Esophagus squamous epithelium (tissue), 5 donors: ENCODE measurements around the gene RWDD2A. TPM values are rescaled to one million over a fixed set of nuclear protein-coding genes. Genes with fewer than 3 reads are reported as not detected.

Experiments used
- DNase-seq: peaks from one replicate; lab custom pipeline; 2025; lab: John Stamatoyannopoulos, UW
- H3K27ac ChIP-seq, 4 donors: fragments of 200-600 bp; sonication (generic); one replicate each; pipeline ENCODE4 v1.5.1; 2016 to 2019; ENCODE audit warnings: mild to moderate bottlenecking in 1 of 4
- H3K27me3 ChIP-seq, 4 donors: fragments of 200-600 bp; sonication (generic); 1 replicate in 3 of 4; 2 replicates in 1 of 4; pipeline versions ENCODE4 v1.5.1 to v1.6.0; 2017 to 2021; ENCODE audit warnings: antibody characterized with exemption in 1 of 4
- H3K36me3 ChIP-seq, 3 donors: fragments of 200-600 bp; sonication (generic); one replicate each; pipeline ENCODE4 v1.5.1; 2016 to 2019
- H3K4me1 ChIP-seq, 3 donors: fragments of 200-600 bp; sonication (generic); one replicate each; pipeline ENCODE4 v1.5.1; 2017 to 2019
- H3K4me3 ChIP-seq, 4 donors: fragments of 200-600 bp; sonication (generic); 1 replicate in 3 of 4; 2 replicates in 1 of 4; pipeline ENCODE4 v1.5.1; 2016 to 2019; ENCODE audit warnings: mild to moderate bottlenecking in 2 of 4, moderate library complexity in 1 of 4
- H3K9me3 ChIP-seq, 3 donors: fragments of 200-600 bp; sonication (generic); one replicate each; pipeline ENCODE4 v1.5.1; 2016 to 2019
- POLR2A ChIP-seq, 4 donors: fragments of 450-650 bp; IDR thresholded peaks; one replicate each; pipeline ENCODE4 v1.6.1; 2017; ENCODE audit warnings: antibody characterized with exemption in 4 of 4, mild to moderate bottlenecking in 4 of 4, moderate library complexity in 3 of 4
- WGBS, 2 donors: methylation state at CpG; one replicate each; pipeline ENCODE4 v1.1.5; 2018; 5-methylcytosine and 5-hydroxymethylcytosine counted together
- intact Hi-C: fragments of 100-400 bp; cut with DNase I; formaldehyde crosslinking; loops from one replicate; pipeline ENCODE4 v1.15.0; 2022
- total RNA-seq, 4 donors: library from RNA; depleted of rRNA; stranded (reverse); fragments of >200 nt; gene quantifications; one replicate each; pipeline ENCODE4 v1.1.0, GENCODE V29; 2016
- TF ChIP-seq, protein P1 (sequence below), 6 experiments: fragments of 450-650 bp in 4 of 6; fragments of 200-600 bp in 2 of 6; sonication (generic) in 2 of 6; IDR thresholded peaks; one replicate each; pipeline ENCODE4 v1.5.1; 2016 to 2019; ENCODE audit warnings: antibody characterized with exemption in 6 of 6, mild to moderate bottlenecking in 4 of 6, moderate library complexity in 4 of 6
- donor health status: DM: yes; HTN: yes; CAD: no.

The RWDD2A gene
- total RNA-seq, 4 donors from 2014 or later: 0.57 to 3.1 (median 0.91) TPM

DNA sequence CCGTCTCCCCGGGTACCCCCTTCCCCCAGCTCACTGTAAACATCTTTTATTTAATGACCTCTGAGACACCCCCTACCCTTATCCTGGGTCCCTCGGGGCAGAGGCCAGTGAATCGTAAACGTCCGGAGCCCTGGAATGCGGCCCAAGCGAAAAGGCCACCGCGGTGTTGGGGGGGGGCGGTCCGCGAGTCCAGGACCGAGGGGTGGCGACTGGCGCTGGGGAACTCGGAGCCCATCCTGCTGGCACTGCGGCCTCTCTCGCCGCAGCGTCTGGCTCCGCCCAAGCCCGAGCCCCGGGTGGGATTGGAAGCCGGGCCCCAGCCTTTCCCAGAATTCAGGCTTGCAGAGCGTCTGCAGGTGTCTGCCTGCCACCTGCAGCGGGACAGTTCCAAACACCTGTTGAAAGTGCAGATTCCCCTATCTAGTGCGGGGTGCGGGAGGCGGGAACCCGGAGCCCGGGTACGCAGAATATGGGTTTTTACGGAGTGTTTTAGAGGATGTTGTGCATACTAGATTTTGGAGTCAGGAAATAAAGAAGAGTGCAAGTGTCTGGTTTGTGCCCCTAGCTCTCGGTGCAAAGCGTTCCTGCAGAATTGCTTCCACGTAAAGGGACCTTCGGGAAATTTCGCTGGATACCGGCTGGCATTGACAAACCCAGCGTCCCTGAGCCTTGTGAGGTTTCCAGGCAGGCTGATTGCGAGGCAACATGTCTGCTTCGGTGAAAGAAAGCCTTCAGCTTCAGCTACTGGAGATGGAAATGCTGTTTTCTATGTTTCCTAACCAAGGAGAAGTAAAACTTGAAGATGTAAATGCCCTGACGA, 800 bp downstream of the RWDD2A start:
- peaks cover 0 to 14% (median 0%) of the 10 kb centered on the region in 3 donors for H3K36me3 ChIP-seq
- TF ChIP-seq, protein P1, sequence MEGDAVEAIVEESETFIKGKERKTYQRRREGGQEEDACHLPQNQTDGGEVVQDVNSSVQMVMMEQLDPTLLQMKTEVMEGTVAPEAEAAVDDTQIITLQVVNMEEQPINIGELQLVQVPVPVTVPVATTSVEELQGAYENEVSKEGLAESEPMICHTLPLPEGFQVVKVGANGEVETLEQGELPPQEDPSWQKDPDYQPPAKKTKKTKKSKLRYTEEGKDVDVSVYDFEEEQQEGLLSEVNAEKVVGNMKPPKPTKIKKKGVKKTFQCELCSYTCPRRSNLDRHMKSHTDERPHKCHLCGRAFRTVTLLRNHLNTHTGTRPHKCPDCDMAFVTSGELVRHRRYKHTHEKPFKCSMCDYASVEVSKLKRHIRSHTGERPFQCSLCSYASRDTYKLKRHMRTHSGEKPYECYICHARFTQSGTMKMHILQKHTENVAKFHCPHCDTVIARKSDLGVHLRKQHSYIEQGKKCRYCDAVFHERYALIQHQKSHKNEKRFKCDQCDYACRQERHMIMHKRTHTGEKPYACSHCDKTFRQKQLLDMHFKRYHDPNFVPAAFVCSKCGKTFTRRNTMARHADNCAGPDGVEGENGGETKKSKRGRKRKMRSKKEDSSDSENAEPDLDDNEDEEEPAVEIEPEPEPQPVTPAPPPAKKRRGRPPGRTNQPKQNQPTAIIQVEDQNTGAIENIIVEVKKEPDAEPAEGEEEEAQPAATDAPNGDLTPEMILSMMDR (IDR thresholded peaks at IDR 0.05): no peak
- TF ChIP-seq POLR2A (IDR thresholded peaks at IDR 0.05): peak in 1 of 4 donors; percentile 11
- peak overlapping the region; percentile 88 to 96 (median 92) for H3K4me3 ChIP-seq
- no peak for DNase-seq
- H3K27me3 ChIP-seq: no peaks in the 10 kb centered on the region
- 6 to 13% methylated on average over 11 to 43 of the region's 44 CpGs for WGBS, 2 donors
- intact Hi-C loops: loop anchor here (10.0 kb wide), 1 partner anchor 129 kb away; the partner anchor contains the start of genes DOP1A and UBE3D
- H3K27ac ChIP-seq: peak overlapping the region; percentile 81 to 91 (median 86)
- H3K4me1 ChIP-seq: peaks cover 3 to 31% (median 13%) of the 10 kb centered on the region in 3 donors
- no peaks in the 10 kb centered on the region for H3K9me3 ChIP-seq

DNA sequence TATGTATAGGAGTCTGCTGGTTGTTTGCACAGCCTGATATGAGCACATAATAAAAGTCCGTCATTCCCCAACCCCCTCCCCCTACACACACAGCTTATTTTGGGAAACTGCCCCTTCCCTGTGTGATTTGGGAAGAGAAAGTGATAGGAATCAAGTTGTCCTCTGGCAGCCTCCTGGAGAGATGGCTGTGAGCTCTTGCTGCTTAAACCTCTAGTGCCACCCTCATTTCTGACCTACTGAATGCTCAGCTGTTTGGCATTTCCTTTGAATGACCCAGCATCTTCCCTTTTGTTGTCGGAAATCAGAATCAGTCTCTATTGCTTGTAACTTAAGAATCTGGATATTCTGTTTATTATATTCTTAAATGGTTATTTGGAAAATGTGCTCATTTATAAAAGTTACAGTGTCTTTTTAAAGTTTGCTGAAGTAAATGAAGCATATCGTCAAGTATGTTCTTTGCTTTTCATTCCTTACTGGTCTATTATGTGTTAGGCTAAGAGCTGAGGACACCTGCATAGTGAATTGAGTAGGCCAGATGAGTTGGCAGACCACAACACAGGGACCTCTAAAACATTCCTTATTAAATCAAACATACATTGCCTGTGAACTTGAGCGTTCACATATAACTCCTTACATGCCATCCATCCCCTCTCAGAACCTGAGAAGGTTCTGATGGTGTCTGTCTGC, 5.5 kb downstream of the RWDD2A start:
- Histone ChIP-seq H3K27ac (no peak overlapping the region), H3K27me3 (no peaks in the 10 kb centered on the region), H3K4me3 (no peak overlapping the region), H3K4me1 (peaks cover 0 to 13% (median 3%) of the 10 kb centered on the region in 3 donors), H3K36me3 (peaks cover 0 to 5% (median 0%) of the 10 kb centered on the region in 3 donors), H3K9me3 (no peaks in the 10 kb centered on the region)
- 77 to 79% methylated on average over 4 of the region's 4 CpGs for WGBS, 2 donors
- intact Hi-C loops: loop anchor here (10.0 kb wide), 1 partner anchor 134 kb away; the partner anchor contains the start of genes DOP1A and UBE3D
- no peak for TF ChIP-seq POLR2A (IDR thresholded peaks at IDR 0.05)
- TF ChIP-seq, protein P1 (IDR thresholded peaks at IDR 0.05): no peak
- no peak for DNase-seq

DNA sequence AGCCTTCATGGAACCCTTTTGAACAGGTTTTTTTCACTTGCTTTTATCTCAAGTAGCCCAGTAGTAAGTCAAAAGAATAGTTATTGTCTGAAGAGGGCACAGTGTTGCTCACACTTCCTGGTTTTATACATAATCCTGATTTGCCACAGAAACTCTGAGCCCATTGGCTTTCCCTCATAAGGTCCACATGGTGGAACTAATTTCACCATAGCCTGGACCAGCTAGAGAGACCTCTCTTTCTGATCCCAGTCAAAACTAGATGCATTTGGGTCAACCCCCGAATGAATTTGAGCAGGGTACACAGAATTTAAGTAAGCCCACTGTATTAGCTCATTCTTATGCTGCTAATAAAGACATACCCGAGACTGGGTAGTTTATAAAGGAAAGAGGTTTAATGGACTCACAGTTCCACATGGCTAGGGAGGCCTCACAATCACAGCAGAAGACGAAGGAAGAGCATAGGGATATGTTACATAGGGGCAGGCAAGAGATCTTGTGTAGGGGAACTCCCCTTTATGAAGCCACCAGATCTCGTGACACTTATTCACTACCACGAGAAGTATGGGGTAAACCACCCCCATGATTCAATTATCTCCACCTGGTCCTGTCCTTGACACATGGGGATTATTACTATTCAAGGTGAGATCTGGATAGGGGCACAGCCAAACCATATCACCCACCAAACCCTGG, 6.2 kb downstream of the RWDD2A start:
- intact Hi-C loops: loop anchor here (10.0 kb wide), 1 partner anchor 135 kb away; the partner anchor contains the start of genes DOP1A and UBE3D
- peaks cover 0 to 5% (median 0%) of the 10 kb centered on the region in 3 donors for H3K36me3 ChIP-seq
- H3K27ac ChIP-seq: no peak overlapping the region
- no peak overlapping the region for H3K4me3 ChIP-seq
- TF ChIP-seq, protein P1 (IDR thresholded peaks at IDR 0.05): no peak
- TF ChIP-seq POLR2A (IDR thresholded peaks at IDR 0.05): no peak
- H3K4me1 ChIP-seq: peaks cover 0 to 6% (median 0%) of the 10 kb centered on the region in 3 donors
- DNase-seq: no peak
- WGBS, 2 donors: 68 to 82% methylated on average over 5 of the region's 5 CpGs
- H3K9me3 ChIP-seq: no peaks in the 10 kb centered on the region
- no peaks in the 10 kb centered on the region for H3K27me3 ChIP-seq

DNA sequence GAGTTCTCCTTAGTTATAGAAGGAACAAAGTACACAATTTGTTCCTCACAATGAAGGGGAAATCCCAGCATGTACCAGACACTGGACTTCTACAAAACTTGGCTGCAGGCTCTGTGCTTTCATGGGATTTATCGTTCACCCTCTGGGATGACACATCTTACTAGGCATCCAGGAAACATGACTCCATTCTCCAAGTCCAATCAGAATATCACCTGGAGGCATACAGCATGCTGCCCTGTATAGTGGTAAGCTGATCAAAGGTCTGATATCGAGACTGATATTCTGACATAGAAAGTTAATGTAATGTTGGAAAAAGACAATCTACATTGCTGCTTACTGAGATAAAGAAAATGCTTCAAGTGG, 6.7 kb downstream of the RWDD2A start:
- intact Hi-C loops: loop anchor here (10.0 kb wide), 1 partner anchor 135 kb away; the partner anchor contains the start of genes DOP1A and UBE3D
- no peak for DNase-seq
- peaks cover 0 to 3% (median 0%) of the 10 kb centered on the region in 3 donors for H3K4me1 ChIP-seq

DNA sequence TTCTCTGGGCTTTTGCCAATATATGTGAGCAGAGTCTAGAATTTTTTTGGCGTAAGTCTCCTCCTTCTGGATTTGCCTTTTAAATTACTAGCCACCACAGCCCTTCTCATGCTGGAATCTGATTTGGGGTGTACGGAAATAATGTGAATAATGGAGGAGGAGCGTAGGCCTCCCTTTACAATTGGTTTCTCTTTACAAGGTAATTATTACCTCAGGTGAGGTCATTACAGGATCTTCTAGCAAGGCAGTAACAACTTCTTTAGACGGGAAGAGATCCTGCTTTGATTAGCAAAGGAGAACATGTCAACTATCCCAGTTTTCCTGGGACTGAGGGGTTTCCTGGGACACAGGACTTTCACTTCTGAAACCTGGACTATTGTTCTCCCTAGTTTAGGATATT, 8.9 kb downstream of the RWDD2A start:
- Histone ChIP-seq H3K4me1 (no peaks in the 10 kb centered on the region), H3K27me3 (no peaks in the 10 kb centered on the region), H3K36me3 (no peaks in the 10 kb centered on the region), H3K27ac (no peak overlapping the region), H3K9me3 (no peaks in the 10 kb centered on the region), H3K4me3 (no peak overlapping the region)
- intact Hi-C loops: no loop called here
- 82 to 92% methylated on average over 4 of the region's 4 CpGs for WGBS, 2 donors
- no peak for DNase-seq
- TF ChIP-seq POLR2A (IDR thresholded peaks at IDR 0.05): no peak
- TF ChIP-seq, protein P1 (IDR thresholded peaks at IDR 0.05): no peak

More for the DNA sequence above, 6.7 kb downstream of the RWDD2A start:
- Histone ChIP-seq H3K27me3 (no peaks in the 10 kb centered on the region), H3K4me3 (no peak overlapping the region), H3K27ac (no peak overlapping the region), H3K9me3 (no peaks in the 10 kb centered on the region), H3K36me3 (peaks cover 0 to 5% (median 0%) of the 10 kb centered on the region in 3 donors)
- WGBS, 2 donors: 40 to 57% methylated on average over 2 of the region's 2 CpGs
- TF ChIP-seq POLR2A (IDR thresholded peaks at IDR 0.05): no peak
